Urinary bladder (tissue), 4 donors: ENCODE data around the gene HMX3. TPM values are rescaled to one million over a fixed set of nuclear protein-coding genes. Genes with fewer than 3 reads are reported as not detected.

ENCODE experiments used
- DNase-seq: peaks from one replicate; pipeline ENCODE4 v3.0.0-alpha.2; 2015; ENCODE audit errors: extremely low spot score
- H3K27ac ChIP-seq: one replicate; pipeline ENCODE4 v1.5.1; 2013; ENCODE audit warnings: low read depth, mild to moderate bottlenecking, moderate library complexity
- H3K36me3 ChIP-seq: one replicate; pipeline ENCODE4 v1.6.1; 2013; ENCODE audit warnings: mild to moderate bottlenecking, moderate library complexity; ENCODE audit not compliant: insufficient read depth
- H3K4me1 ChIP-seq: one replicate; pipeline ENCODE4 v1.6.1; 2013; ENCODE audit warnings: mild to moderate bottlenecking, moderate library complexity; ENCODE audit not compliant: insufficient read depth
- H3K4me3 ChIP-seq: one replicate; pipeline ENCODE4 v1.5.1; 2013; ENCODE audit warnings: low read depth, low read length
- WGBS: extraction: QIAGEN DNeasy Blood & Tissue Kit; methylation state at CpG from one replicate; pipeline ENCODE4 v1.1.7; 2013; 5-methylcytosine and 5-hydroxymethylcytosine counted together
- polyA plus RNA-seq: library from polyadenylated mRNA; stranded (reverse); fragments of 200-250 nt; gene quantifications from one replicate; pipeline ENCODE4 v1.2.3, GENCODE V29; 2013
- total RNA-seq: library from RNA; depleted of rRNA; stranded (reverse); fragments of >200 nt; gene quantifications from one replicate; pipeline ENCODE4 v1.2.3, GENCODE V29; 2014
- donor health status: healthy with polysubstance abuse.
- donor health status: healthy.

HMX3 gene
- total and polyA plus RNA-seq, 2 donors: not detected

DNA sequence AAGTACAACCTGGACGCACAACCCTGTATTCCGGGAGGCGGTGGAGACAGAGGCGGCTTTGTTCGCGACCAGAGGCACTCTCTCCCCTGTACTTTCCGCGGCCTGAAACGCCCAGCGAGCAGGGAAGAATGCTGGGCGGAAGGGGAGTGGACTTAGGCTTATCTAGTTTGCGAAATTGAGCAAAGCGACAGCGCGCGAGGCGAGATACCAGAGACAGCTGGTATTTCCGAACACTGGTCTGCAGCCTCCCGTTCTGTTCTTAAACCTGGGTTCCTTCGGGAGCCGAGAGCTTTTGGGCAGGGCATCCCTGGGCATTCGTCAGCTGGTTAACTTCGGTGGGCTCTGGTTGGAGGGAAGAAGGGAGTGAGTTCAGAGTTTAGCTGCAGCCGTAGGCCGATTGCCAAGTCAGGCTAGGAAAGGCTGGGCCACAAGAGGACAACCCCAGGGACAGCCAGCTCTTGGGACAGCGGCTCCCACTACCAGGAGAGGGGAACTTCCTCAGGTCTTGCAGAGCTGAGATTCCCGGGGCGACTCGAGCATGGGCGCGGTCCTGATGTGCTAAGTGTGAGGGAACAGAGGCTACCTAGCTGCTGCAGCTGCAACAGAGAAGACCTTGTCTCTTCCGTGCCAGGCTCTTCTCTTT lies 3.9 kb downstream of the HMX3 start:
- Histone ChIP-seq H3K4me1 (no peaks in the 10 kb centered on the region), H3K36me3 (no peaks in the 10 kb centered on the region), H3K27ac (no peak overlapping the region), H3K4me3 (no peak overlapping the region)
- no peak for DNase-seq
- WGBS: 2% methylated on average over 32 of the region's 32 CpGs

DNA sequence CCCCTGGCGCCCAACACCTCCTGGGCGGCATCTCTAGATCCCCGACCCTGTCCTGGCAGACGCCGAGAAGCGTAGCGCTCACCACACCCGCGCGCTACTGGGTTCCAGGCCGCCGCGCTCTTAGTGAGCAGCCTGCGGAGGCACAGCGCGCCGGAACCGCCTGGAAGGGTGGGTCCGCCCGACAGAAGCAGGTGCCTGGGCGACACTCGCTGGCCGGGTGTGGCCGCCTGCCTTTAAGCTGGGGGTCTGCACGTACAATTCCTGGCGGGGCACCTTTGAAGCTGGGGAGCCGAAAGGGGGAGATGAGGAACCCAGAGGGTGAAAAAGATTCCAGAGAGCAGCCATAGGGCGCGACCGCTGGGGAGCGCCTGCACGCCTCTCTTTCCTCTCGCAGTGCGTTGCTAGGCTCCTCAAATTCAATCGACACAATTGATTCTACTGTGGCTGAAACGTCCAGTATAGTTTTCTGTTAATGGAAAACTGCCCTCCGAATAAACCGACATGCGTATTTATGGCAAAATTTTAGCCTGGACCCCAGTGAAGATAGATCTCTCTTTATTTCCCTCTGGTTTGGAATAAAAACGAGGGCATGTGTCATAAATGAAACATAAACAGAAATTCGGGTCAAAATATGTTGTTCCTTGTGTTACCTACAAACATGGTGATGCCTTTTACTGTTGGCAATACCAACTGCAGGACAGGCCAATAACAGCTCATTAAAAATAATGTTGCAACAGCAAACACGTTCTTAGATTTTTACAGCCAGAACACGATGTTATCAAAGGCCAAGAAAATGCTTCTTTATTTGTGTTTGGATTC lies 4.6 kb downstream of the HMX3 start:
- Histone ChIP-seq H3K4me3 (no peak overlapping the region), H3K4me1 (no peaks in the 10 kb centered on the region), H3K27ac (no peak overlapping the region), H3K36me3 (no peaks in the 10 kb centered on the region)
- DNase-seq: no peak
- 4% methylated on average over 43 of the region's 43 CpGs for WGBS

DNA sequence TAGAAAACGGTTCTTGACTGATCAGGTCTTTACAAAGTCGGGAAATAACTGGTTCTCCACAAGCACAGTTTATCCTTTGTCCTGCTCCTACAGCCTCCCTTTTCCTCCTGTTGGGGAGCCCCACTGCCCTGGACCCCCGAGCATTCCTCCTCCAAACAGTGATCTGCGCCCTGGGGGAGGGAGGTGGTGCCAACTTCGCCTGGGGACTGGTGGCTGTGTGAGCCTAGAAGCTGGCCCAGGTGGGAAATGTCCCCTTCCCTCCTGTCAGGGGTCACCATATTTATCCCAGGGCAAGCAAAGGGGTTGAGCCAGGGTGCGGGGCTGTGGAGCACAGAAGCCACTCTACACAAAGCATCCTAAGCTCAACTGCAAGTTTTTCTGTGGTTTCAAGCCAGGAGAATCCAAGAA lies 5.2 kb downstream of the HMX3 start:
- Histone ChIP-seq H3K4me1 (no peaks in the 10 kb centered on the region), H3K36me3 (no peaks in the 10 kb centered on the region), H3K27ac (no peak overlapping the region), H3K4me3 (no peak overlapping the region)
- no peak for DNase-seq
- 7% methylated on average over 6 of the region's 6 CpGs for WGBS

DNA sequence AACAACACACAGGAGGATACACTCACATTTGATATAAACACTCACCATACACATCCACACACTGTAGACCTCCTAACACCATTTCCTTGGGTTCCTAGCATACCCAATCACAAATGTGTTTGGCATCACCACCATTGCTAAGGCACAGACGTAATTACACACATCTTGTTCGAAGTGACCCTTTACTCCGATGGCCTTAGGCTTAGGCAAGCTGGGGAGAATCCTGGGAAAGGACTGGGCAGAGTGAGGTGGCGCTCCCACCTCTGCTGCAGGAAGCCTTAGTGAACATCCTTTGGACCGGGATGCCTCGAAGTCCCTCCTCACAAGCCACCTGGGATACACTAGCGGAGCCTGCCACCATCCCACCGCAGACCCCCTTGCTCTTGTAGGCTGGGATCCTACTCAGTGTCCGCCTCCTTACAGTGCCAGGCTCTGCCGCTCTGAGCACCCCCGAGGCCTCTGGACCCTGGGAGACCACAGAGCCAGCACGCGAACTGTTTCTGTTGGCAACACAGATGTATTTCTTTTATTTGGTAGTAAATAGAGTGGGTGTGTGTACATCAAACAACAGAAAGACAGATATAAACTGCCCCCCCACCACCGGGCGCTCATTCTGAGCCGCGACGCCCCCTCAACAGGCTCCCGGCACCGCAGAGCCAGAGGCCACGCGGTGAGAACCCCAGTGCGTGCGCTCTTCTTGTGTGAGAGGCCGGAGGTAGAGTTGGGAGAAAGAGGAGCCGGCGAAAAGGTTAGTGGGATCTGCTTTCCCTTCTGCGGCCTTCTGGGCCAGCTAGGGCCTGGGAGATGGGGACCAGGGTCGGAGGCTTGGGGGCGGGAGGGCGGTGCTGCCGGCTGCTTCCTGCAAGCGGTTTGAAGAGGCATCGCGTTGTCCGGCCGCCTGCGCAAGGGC lies 6.3 kb downstream of the HMX3 start:
- no peaks in the 10 kb centered on the region for H3K36me3 ChIP-seq
- DNase-seq: no peak
- no peaks in the 10 kb centered on the region for H3K4me1 ChIP-seq
- H3K27ac ChIP-seq: no peak overlapping the region
- WGBS: 7% methylated on average over 38 of the region's 38 CpGs
- no peak overlapping the region for H3K4me3 ChIP-seq

DNA sequence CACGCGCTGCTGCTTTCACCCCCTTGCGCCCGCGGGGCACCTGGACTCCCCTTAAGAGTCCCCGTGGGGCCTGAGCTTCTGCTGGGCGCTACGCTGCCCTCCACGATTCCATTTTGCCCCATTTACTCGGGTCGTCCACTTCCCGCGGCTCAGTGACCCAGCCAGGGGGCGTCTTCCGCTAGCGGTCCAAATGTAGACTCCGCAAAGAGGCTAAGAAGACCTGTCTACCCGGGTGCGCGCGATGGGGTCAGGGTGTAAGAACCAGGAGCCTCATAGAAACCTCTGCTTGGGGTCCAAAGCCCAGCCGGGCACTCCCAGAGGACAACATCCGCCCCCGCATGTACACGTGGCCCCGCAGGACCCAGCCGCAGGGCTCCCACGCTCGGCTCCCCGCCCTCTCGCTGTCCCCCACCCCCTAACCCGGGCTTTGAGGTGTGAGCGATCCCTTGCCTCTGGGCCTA lies 7.0 kb downstream of the HMX3 start:
- no peak for DNase-seq
- no peak overlapping the region for H3K27ac ChIP-seq
- H3K4me3 ChIP-seq: no peak overlapping the region
- WGBS: 3% methylated on average over 33 of the region's 33 CpGs
- H3K4me1 ChIP-seq: no peaks in the 10 kb centered on the region
- H3K36me3 ChIP-seq: no peaks in the 10 kb centered on the region

DNA sequence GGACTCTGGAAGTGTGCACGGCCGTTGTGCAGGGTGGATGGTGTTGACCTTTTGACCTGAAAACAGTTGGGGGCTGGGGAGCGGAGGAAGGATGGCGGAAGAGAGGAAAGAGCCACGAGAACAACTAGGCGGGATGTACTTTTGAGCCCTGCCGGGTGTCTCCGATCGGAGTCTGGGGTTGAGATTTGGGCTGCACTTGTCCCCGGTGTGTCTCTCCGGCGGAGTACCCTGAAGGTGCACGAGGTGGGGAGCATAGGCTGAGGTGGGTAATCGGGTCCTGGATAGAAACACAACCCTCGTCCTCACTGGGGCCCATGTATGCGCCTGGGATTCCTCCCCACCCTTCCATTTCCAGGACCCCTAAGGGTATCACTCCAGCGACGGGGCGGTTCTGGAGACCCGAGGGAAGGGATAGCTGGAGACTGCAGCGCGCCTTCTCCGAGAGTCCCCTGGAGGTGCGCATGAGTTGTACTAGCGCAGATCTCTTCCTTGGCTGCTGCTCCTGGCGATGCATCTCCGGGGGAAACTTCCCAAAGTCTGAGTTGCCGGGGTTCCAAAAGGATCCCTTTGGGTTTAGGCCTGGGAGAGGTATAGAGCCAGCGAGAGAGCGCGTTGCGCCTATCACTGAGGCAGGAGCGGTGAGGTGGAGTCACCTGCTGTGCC lies 7.5 kb downstream of the HMX3 start:
- whole genome bisulfite sequencing: 3% methylated on average over 33 of the region's 33 CpGs
- no peak for DNase-seq
- H3K4me3 ChIP-seq: no peak overlapping the region
- H3K27ac ChIP-seq: no peak overlapping the region
- H3K36me3 ChIP-seq: no peaks in the 10 kb centered on the region
- H3K4me1 ChIP-seq: no peaks in the 10 kb centered on the region

DNA sequence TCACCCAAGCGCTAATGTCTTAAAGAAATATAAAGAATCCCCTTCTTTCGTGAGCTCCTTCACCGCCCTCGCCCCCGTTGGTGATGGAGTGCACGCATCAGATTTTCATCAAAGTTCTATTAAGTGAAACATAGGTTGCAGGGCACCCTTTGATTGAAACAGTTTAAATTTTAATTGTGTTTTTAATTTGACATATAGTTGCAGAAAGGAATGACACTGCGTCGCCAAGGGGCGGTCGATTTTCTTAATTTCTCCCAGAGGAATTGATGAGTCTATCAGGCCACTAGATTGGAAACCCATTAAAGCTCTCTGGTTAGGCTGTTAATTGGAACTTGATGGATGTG lies 8.0 kb downstream of the HMX3 start:
- 7% methylated on average over 10 of the region's 10 CpGs for WGBS
- Histone ChIP-seq H3K4me3 (no peak overlapping the region), H3K36me3 (no peaks in the 10 kb centered on the region), H3K4me1 (no peaks in the 10 kb centered on the region), H3K27ac (no peak overlapping the region)
- DNase-seq: no peak

DNA sequence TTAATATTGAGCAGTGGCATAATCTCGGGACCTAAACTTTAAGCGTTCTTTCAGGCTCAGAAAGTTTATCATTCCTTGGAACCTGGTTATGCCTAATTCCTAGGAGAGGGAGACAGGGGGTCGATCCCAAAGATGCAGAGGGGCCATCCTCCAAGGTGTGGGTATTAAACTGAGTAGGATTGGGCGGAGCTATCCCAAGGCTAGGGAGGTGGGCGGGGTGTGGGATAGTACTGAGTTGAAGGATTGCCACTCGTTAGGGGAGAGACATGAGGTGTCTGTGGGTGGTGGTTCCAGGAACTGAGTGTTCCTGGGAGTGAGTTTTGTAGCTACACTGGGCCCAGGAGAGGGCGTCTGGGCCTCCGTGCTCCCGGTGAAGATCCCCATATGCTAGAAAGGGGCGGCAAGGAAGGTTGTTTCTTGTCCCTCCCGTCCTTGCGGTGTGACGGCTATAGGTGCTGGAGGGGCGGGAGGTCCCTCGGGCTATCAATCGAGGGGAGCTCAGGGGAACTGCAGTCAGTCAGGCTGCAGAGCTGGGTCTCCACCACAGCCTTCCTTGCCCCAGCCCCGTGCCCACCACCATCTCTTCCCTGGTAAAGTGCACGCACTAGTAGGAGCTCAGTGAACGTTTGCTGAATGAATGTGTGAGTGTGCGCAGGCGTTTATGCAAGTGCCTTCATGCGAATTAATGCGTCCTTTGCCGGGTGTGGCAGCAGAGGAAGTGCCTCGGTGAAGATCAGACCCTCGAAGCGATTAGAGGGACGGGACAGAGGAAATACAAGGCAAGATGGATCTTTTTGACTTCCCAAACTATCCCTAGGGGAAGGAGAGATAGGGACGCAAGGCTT lies 9.1 kb downstream of the HMX3 start:
- Histone ChIP-seq H3K36me3 (no peaks in the 10 kb centered on the region), H3K27ac (no peak overlapping the region), H3K4me3 (no peak overlapping the region), H3K4me1 (no peaks in the 10 kb centered on the region)
- DNase-seq: no peak
- 2% methylated on average over 29 of the region's 29 CpGs for WGBS

DNA sequence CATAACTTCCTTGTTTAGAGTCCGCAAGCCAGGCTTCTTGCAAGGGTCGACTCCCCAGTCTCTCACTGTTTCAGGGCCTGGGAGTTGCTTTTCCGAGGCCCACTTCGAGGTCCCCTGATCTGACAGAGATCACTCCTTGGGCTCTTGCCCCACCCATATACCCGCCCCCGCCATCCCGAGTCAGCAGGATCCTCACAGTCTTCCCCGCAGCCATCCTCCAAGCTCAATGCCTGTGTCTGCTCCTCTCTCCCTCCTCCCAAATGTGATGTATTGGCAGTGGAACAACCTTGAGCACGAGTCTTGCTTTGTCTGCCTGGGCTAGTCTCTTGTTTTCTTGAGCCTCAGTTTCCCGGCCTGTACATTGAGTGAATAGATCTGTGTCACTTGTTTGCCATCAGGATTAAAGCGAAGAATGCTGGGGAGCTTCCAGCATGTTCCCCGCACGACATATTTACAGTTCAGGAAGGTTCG lies 9.8 kb downstream of the HMX3 start:
- WGBS: 3% methylated on average over 14 of the region's 14 CpGs
- no peak overlapping the region for H3K27ac ChIP-seq
- no peak for DNase-seq
- no peak overlapping the region for H3K4me3 ChIP-seq
- no peaks in the 10 kb centered on the region for H3K4me1 ChIP-seq
- H3K36me3 ChIP-seq: no peaks in the 10 kb centered on the region

DNA sequence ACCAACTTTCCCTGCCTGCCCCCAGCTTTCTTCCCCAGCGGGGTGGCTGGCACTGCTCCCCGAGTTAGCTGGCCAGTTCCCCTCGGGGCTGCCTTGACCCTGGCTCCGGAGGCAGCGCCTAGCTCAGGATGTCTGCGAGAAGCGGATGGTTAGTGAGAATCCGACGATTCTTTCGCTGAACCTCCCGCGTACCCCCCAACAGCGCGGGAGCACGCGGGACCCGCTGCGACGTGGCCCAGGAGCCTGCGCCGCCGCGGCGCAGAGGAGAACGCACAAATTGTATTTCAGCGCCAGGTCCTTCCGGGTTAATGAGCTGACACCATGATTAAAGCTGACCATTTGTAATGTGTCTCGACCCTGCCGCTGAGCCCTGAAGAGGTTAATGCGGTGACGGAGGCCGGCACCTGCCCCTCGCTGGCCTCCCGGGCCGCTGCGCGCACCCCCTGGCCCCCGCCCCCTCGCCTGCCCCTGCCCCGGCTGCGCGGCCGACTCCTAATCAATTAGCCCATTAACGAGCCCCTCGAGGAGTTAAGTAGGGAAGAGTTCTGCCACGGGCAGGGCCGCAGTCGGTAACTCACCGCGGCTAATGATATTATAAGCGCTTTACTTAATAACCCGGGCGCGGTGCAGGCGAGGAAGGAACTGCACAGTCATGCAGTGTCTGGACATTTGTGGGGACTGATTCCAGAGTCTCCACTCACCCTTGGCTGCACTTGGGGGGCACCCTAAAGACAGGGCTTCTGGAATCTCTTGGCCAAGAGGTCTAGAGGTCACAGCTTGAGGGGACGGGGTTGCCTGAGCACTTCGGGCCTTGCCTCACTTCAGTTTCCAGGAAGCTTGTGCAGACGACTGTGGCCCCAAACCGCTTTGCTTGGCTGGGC lies 10.5 kb downstream of the HMX3 start:
- Histone ChIP-seq H3K4me1 (no peaks in the 10 kb centered on the region), H3K27ac (no peak overlapping the region), H3K4me3 (no peak overlapping the region), H3K36me3 (no peaks in the 10 kb centered on the region)
- DNase-seq: no peak
- 3% methylated on average over 59 of the region's 59 CpGs for WGBS

DNA sequence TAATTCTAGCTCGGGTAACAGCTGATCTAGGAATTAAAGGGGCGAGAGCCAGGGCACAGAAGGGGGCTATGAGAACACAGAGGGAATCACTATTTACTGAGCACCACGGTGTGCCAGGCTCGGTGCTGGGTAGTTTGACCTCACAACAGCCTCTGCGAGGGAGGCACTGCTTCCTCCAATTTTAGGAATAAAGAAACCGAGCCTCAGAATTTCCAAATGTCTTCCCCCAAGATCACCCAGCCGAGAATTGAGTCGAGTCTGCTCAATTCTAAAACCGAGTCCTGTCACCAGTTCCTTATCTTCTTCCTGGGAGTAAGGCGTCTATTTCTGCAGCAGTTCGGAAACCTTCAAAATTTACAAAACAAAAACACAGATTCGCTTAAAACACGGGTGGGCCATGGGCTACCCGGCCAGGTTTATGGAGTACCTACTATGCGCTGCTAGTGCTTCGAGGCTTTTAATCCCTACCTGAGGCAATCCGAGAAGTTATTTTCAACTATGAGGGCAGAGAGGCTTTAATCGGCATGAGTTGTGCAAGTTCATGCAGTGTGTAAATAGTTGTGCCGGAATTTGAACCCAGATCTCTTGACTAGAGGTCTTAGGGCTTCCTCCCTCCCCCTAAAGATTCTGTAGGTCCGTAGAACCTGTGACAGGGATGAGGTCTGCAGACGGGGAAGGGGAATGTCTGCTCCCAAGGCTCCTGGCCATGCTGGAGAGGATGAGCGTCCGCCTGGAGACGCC lies 11.3 kb downstream of the HMX3 start:
- Histone ChIP-seq H3K4me1 (no peaks in the 10 kb centered on the region), H3K27ac (no peak overlapping the region), H3K4me3 (no peak overlapping the region), H3K36me3 (no peaks in the 10 kb centered on the region)
- 9% methylated on average over 24 of the region's 24 CpGs for WGBS
- DNase-seq: no peak
